ENCODE data around the gene SLC38A2.

Gene SLC38A2

DNA sequence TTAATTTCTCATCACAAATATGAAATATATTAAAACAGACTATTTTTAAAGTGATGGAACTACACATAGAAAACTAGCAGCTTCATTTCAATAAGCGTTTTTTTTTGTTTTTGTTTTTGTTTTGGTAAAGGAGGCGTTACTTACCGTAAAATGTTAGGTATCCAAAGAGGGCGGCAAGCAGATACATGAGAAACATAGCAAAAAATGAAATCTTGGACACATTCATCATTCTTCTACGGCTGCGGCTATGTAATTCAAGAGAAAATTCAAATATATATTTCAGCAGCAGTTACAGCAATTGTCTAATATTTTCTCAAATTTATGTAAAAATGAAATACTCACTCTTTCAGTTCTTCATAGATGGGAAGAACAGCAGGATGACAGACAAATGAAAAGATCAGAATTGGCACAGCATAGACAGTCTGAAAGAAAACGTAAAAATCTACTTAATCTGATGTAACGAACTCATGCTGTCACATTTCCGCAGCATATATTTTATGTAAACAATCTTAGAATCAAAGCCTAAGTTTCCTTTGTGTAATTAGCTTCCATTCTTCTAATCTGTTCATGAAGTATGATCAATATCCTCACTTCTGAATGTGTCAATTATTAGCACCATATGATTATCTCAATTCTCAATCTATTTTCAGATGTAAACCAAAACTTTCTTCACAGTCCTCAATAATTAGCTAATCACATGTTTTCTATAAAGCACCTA is 8.8 kb downstream of the SLC38A2 start:
- no peak overlapping the region for H3K27ac ChIP-seq (ENCODE audit: low read depth, low read length)
- H3K4me3 ChIP-seq (ENCODE audit: insufficient read depth, low read length, poor library complexity, severe bottlenecking): no peak overlapping the region
- no peak for TF ChIP-seq EZH2phosphoT487 (conservative IDR thresholded peaks at IDR 0.05; ENCODE audit: low read length)
- TF ChIP-seq, protein P1, sequence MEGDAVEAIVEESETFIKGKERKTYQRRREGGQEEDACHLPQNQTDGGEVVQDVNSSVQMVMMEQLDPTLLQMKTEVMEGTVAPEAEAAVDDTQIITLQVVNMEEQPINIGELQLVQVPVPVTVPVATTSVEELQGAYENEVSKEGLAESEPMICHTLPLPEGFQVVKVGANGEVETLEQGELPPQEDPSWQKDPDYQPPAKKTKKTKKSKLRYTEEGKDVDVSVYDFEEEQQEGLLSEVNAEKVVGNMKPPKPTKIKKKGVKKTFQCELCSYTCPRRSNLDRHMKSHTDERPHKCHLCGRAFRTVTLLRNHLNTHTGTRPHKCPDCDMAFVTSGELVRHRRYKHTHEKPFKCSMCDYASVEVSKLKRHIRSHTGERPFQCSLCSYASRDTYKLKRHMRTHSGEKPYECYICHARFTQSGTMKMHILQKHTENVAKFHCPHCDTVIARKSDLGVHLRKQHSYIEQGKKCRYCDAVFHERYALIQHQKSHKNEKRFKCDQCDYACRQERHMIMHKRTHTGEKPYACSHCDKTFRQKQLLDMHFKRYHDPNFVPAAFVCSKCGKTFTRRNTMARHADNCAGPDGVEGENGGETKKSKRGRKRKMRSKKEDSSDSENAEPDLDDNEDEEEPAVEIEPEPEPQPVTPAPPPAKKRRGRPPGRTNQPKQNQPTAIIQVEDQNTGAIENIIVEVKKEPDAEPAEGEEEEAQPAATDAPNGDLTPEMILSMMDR (IDR thresholded peaks at IDR 0.05; ENCODE audit: insufficient read depth, low read length, poor library complexity, severe bottlenecking): no peak
- no peaks in the 10 kb centered on the region for H3K9me2 ChIP-seq (replicated peaks; ENCODE audit: insufficient read depth, low read length)
- no peaks in the 10 kb centered on the region for H3K27me3 ChIP-seq (ENCODE audit: low read length)
- H2AFZ ChIP-seq (ENCODE audit: low read depth, low read length, severe bottlenecking): no peak overlapping the region
- H3K4me2 ChIP-seq (ENCODE audit: low read depth, low read length, poor library complexity, severe bottlenecking): no peak overlapping the region
- H3F3A ChIP-seq (ENCODE audit: insufficient read depth): peaks cover 4% of the 10 kb centered on the region
- H3K9ac ChIP-seq (ENCODE audit: low read length): no peak overlapping the region
- no peaks in the 10 kb centered on the region for H3K79me2 ChIP-seq (ENCODE audit: insufficient read depth, low read length)
- peaks cover 77% of the 10 kb centered on the region for H3K36me3 ChIP-seq (ENCODE audit: low read length)
- H3K9me3 ChIP-seq (ENCODE audit: insufficient read depth, low read length): no peaks in the 10 kb centered on the region
- H4K20me1 ChIP-seq (ENCODE audit: low read depth, low read length): no peaks in the 10 kb centered on the region; the same call in 1 of the 2 replicates

DNA sequence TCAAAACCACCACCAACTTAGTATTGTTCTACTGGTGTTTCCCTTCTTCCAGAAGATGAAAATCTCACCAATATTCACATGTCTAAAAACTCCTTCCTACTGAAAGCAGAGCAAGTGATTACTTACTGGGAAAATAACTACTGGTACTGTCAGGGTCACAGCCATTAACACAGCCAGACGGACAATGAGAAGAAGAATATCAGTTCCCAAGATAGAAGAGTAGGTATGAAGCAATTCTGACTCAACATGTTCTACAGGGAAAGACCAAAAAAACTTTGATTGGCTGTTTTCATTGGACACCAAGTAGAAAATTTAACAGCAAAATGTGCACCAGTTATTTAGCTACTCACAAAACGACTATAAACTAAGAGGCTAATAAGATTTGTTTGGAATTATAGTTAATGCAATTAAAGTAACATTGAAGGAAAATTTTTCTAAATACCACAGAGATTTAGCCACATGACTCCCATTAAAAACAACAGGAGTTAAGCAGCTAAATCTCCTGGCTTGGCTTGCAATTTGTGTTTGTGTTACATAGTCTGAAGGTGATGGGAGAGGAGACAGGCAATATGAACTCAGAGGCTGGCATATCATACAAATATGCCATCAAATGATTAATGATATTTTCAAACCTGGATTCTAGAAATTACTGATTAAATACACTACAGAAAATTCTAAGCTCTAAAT is 9.5 kb downstream of the SLC38A2 start:
- H3F3A ChIP-seq (ENCODE audit: insufficient read depth): peaks cover 4% of the 10 kb centered on the region
- peaks cover 83% of the 10 kb centered on the region for H3K36me3 ChIP-seq (ENCODE audit: low read length)
- TF ChIP-seq EZH2phosphoT487 (conservative IDR thresholded peaks at IDR 0.05; ENCODE audit: low read length): no peak
- TF ChIP-seq, protein P1 (IDR thresholded peaks at IDR 0.05; ENCODE audit: insufficient read depth, low read length, poor library complexity, severe bottlenecking): no peak
- no peaks in the 10 kb centered on the region; the same call in 1 of the 2 replicates for H4K20me1 ChIP-seq (ENCODE audit: low read depth, low read length)
- H3K79me2 ChIP-seq (ENCODE audit: insufficient read depth, low read length): no peaks in the 10 kb centered on the region
- H3K9me2 ChIP-seq (replicated peaks; ENCODE audit: insufficient read depth, low read length): no peaks in the 10 kb centered on the region
- H2AFZ ChIP-seq (ENCODE audit: low read depth, low read length, severe bottlenecking): no peak overlapping the region
- no peak overlapping the region for H3K9ac ChIP-seq (ENCODE audit: low read length)
- H3K4me2 ChIP-seq (ENCODE audit: low read depth, low read length, poor library complexity, severe bottlenecking): no peak overlapping the region
- H3K4me3 ChIP-seq (ENCODE audit: insufficient read depth, low read length, poor library complexity, severe bottlenecking): no peak overlapping the region
- no peak overlapping the region for H3K27ac ChIP-seq (ENCODE audit: low read depth, low read length)
- no peaks in the 10 kb centered on the region for H3K27me3 ChIP-seq (ENCODE audit: low read length)
- H3K9me3 ChIP-seq (ENCODE audit: insufficient read depth, low read length): no peaks in the 10 kb centered on the region

DNA sequence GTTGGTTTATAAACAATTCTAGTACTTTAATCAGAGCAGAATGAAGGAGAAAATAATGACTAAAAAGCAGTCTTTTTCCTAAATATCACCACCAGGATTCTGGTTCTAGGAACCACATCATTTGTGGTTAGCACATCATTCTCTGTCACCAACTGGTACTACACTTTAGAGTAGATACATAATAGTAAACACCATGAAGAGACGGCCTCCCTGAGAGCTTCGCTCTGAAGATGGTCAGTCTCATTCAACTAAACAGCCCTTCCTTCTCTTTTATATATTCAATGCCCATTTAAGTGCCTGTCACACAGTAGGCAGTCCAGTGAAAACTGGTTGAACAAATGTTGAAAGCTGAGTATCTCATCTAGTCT is 10.9 kb downstream of the SLC38A2 start:
- Histone ChIP-seq H3F3A (ENCODE audit: insufficient read depth) (peaks cover 4% of the 10 kb centered on the region), H2AFZ (ENCODE audit: low read depth, low read length, severe bottlenecking) (no peak overlapping the region), H3K79me2 (ENCODE audit: insufficient read depth, low read length) (no peaks in the 10 kb centered on the region), H3K27ac (ENCODE audit: low read depth, low read length) (no peak overlapping the region), H3K4me2 (ENCODE audit: low read depth, low read length, poor library complexity, severe bottlenecking) (no peak overlapping the region), H3K9me2 (replicated peaks; ENCODE audit: insufficient read depth, low read length) (no peaks in the 10 kb centered on the region), H3K36me3 (ENCODE audit: low read length) (peaks cover 78% of the 10 kb centered on the region), H3K9ac (ENCODE audit: low read length) (no peak overlapping the region), H4K20me1 (ENCODE audit: low read depth, low read length) (no peaks in the 10 kb centered on the region; the same call in 1 of the 2 replicates), H3K9me3 (ENCODE audit: insufficient read depth, low read length) (no peaks in the 10 kb centered on the region), H3K4me3 (ENCODE audit: insufficient read depth, low read length, poor library complexity, severe bottlenecking) (no peak overlapping the region), H3K27me3 (ENCODE audit: low read length) (no peaks in the 10 kb centered on the region)
- TF ChIP-seq, protein P1 (IDR thresholded peaks at IDR 0.05; ENCODE audit: insufficient read depth, low read length, poor library complexity, severe bottlenecking): no peak
- TF ChIP-seq EZH2phosphoT487 (conservative IDR thresholded peaks at IDR 0.05; ENCODE audit: low read length): no peak

All from SU-DHL-6 (cell line).